Measurements from ENCODE around the gene PPT1. TPM values are rescaled to one million over a fixed set of nuclear protein-coding genes. Genes with fewer than 3 reads are reported as not detected.
A peak's percentile ranks its signal among the peaks of the same experiment; 100 is the strongest.

The PPT1 gene
- total RNA-seq, 1 experiment from 2014 or later: 107 TPM

DNA sequence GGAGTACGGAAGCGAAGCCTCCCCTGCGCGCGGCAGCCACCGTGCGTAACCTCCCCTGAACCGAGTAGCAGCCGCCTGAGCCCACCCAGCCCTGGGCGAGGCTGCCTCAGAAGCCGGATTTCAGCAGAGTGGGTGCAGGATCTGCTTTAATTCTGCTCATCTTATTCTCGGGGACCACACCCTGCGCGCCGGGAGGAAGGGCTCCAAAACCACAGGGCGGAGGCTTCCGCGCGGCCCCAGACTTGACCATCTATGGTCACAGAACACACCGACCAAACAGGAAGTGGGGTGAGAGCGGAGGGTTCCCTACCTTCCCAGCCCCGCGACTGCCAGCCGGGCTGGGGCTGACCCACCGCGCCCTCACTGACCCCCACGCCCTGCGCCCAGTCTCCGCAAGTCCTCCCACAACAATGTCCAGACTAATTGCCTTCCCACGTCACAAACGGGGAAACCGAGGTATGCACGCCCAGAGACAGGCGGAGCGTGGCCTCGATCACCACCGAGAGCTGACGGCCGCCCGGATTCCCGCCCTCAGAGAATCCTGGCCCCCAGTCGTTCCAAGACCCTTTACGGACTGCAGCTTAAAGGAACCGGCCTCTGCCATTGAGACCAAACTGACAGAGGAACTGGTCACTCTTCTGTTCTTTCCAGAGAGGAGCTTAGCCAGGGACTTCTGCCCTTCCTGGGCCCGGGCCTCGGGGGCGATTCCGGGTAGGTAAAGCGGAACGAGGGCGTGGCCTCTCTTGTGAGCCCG lies 57.1 kb downstream of the PPT1 start (continued):
- TF ChIP-seq, protein P1, sequence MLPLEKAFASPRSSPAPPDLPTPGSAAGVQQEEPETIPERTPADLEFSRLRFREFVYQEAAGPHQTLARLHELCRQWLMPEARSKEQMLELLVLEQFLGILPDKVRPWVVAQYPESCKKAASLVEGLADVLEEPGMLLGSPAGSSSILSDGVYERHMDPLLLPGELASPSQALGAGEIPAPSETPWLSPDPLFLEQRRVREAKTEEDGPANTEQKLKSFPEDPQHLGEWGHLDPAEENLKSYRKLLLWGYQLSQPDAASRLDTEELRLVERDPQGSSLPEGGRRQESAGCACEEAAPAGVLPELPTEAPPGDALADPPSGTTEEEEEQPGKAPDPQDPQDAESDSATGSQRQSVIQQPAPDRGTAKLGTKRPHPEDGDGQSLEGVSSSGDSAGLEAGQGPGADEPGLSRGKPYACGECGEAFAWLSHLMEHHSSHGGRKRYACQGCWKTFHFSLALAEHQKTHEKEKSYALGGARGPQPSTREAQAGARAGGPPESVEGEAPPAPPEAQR (CRISPR knock-in tag; IDR thresholded peaks at IDR 0.05): no peak
- TF ChIP-seq RELA (CRISPR knock-in tag; IDR thresholded peaks at IDR 0.05; ENCODE audit: borderline replicate concordance) (no peak), TEAD4 (CRISPR knock-in tag; IDR thresholded peaks at IDR 0.05) (no peak; the same call in 1 of the 2 replicates), GRHL2 (CRISPR knock-in tag; IDR thresholded peaks at IDR 0.05; ENCODE audit: insufficient replicate concordance, severe bottlenecking) (no peak), GABPB1 (CRISPR knock-in tag; IDR thresholded peaks at IDR 0.05) (peak; percentile 40; the same call in 1 of the 2 replicates), NR1H2 (CRISPR knock-in tag; IDR thresholded peaks at IDR 0.05) (no peak), ZNF263 (CRISPR knock-in tag; IDR thresholded peaks at IDR 0.05; ENCODE audit: low read depth) (no peak), ZNF416 (CRISPR knock-in tag; IDR thresholded peaks at IDR 0.05) (peak; percentile 78; the same call in 1 of the 2 replicates), ESRRA (CRISPR knock-in tag; IDR thresholded peaks at IDR 0.05; ENCODE audit: borderline replicate concordance) (peak; percentile 46; the same call in 1 of the 2 replicates)
- TF ChIP-seq, protein P2, sequence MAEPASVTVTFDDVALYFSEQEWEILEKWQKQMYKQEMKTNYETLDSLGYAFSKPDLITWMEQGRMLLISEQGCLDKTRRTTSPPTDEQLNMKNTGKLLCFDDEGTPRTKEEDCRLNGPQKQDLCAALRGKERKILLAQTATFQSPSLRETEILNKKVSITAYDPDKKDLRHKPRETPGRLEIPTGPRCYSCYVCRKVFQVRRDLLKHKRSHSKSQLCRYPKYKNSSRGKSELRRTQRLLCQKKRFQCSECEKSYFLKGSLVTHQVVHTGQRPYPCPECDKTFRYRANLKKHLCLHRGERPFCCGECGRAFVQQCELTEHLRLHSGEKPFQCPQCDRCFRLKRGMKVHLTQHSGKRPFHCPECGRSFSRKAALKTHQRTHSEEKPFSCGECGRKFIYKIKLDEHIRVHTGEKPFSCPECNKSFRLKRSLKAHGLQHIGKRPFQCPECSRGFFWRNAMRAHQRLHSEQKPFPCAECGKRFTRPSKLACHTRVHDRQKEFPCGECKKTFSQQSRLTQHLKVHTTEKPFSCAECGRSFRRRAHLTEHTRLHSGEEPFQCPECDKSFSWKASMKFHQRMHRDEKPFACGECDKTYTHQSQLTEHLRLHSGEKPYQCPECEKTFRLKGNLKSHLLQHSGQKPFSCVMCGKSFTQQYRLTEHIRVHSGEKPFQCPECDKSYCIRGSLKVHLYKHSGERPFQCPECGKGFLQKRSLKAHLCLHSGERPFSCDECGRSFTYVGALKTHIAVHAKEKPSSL (CRISPR knock-in tag; conservative IDR thresholded peaks at IDR 0.05): peak; percentile 80; the same call in 1 of the 2 replicates
- TF ChIP-seq, protein P3, sequence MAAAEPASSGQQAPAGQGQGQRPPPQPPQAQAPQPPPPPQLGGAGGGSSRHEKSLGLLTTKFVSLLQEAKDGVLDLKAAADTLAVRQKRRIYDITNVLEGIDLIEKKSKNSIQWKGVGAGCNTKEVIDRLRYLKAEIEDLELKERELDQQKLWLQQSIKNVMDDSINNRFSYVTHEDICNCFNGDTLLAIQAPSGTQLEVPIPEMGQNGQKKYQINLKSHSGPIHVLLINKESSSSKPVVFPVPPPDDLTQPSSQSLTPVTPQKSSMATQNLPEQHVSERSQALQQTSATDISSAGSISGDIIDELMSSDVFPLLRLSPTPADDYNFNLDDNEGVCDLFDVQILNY (CRISPR knock-in tag; IDR thresholded peaks at IDR 0.05): peak; percentile 87
- TF ChIP-seq, protein P4, sequence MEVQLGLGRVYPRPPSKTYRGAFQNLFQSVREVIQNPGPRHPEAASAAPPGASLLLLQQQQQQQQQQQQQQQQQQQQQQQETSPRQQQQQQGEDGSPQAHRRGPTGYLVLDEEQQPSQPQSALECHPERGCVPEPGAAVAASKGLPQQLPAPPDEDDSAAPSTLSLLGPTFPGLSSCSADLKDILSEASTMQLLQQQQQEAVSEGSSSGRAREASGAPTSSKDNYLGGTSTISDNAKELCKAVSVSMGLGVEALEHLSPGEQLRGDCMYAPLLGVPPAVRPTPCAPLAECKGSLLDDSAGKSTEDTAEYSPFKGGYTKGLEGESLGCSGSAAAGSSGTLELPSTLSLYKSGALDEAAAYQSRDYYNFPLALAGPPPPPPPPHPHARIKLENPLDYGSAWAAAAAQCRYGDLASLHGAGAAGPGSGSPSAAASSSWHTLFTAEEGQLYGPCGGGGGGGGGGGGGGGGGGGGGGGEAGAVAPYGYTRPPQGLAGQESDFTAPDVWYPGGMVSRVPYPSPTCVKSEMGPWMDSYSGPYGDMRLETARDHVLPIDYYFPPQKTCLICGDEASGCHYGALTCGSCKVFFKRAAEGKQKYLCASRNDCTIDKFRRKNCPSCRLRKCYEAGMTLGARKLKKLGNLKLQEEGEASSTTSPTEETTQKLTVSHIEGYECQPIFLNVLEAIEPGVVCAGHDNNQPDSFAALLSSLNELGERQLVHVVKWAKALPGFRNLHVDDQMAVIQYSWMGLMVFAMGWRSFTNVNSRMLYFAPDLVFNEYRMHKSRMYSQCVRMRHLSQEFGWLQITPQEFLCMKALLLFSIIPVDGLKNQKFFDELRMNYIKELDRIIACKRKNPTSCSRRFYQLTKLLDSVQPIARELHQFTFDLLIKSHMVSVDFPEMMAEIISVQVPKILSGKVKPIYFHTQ (CRISPR knock-in tag; IDR thresholded peaks at IDR 0.05): no peak; the same call in none of the 2 replicates
- TF ChIP-seq, protein P5, sequence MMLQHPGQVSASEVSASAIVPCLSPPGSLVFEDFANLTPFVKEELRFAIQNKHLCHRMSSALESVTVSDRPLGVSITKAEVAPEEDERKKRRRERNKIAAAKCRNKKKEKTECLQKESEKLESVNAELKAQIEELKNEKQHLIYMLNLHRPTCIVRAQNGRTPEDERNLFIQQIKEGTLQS (CRISPR knock-in tag; conservative IDR thresholded peaks at IDR 0.05): no peak
- TF ChIP-seq, protein P6, sequence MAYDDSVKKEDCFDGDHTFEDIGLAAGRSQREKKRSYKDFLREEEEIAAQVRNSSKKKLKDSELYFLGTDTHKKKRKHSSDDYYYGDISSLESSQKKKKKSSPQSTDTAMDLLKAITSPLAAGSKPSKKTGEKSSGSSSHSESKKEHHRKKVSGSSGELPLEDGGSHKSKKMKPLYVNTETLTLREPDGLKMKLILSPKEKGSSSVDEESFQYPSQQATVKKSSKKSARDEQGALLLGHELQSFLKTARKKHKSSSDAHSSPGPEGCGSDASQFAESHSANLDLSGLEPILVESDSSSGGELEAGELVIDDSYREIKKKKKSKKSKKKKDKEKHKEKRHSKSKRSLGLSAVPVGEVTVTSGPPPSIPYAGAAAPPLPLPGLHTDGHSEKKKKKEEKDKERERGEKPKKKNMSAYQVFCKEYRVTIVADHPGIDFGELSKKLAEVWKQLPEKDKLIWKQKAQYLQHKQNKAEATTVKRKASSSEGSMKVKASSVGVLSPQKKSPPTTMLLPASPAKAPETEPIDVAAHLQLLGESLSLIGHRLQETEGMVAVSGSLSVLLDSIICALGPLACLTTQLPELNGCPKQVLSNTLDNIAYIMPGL (CRISPR knock-in tag; IDR thresholded peaks at IDR 0.05): peak; percentile 10; the same call in 1 of the 2 replicates
- TF ChIP-seq, protein P7, sequence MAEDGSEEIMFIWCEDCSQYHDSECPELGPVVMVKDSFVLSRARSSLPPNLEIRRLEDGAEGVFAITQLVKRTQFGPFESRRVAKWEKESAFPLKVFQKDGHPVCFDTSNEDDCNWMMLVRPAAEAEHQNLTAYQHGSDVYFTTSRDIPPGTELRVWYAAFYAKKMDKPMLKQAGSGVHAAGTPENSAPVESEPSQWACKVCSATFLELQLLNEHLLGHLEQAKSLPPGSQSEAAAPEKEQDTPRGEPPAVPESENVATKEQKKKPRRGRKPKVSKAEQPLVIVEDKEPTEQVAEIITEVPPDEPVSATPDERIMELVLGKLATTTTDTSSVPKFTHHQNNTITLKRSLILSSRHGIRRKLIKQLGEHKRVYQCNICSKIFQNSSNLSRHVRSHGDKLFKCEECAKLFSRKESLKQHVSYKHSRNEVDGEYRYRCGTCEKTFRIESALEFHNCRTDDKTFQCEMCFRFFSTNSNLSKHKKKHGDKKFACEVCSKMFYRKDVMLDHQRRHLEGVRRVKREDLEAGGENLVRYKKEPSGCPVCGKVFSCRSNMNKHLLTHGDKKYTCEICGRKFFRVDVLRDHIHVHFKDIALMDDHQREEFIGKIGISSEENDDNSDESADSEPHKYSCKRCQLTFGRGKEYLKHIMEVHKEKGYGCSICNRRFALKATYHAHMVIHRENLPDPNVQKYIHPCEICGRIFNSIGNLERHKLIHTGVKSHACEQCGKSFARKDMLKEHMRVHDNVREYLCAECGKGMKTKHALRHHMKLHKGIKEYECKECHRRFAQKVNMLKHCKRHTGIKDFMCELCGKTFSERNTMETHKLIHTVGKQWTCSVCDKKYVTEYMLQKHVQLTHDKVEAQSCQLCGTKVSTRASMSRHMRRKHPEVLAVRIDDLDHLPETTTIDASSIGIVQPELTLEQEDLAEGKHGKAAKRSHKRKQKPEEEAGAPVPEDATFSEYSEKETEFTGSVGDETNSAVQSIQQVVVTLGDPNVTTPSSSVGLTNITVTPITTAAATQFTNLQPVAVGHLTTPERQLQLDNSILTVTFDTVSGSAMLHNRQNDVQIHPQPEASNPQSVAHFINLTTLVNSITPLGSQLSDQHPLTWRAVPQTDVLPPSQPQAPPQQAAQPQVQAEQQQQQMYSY (CRISPR knock-in tag; IDR thresholded peaks at IDR 0.05): no peak
- TF ChIP-seq, protein P8, sequence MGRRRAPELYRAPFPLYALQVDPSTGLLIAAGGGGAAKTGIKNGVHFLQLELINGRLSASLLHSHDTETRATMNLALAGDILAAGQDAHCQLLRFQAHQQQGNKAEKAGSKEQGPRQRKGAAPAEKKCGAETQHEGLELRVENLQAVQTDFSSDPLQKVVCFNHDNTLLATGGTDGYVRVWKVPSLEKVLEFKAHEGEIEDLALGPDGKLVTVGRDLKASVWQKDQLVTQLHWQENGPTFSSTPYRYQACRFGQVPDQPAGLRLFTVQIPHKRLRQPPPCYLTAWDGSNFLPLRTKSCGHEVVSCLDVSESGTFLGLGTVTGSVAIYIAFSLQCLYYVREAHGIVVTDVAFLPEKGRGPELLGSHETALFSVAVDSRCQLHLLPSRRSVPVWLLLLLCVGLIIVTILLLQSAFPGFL (CRISPR knock-in tag; IDR thresholded peaks at IDR 0.05; ENCODE audit: borderline replicate concordance): 0 out of 2 replicates have a peak, but pooled peaks have one; percentile 55
- TF ChIP-seq, protein P9, sequence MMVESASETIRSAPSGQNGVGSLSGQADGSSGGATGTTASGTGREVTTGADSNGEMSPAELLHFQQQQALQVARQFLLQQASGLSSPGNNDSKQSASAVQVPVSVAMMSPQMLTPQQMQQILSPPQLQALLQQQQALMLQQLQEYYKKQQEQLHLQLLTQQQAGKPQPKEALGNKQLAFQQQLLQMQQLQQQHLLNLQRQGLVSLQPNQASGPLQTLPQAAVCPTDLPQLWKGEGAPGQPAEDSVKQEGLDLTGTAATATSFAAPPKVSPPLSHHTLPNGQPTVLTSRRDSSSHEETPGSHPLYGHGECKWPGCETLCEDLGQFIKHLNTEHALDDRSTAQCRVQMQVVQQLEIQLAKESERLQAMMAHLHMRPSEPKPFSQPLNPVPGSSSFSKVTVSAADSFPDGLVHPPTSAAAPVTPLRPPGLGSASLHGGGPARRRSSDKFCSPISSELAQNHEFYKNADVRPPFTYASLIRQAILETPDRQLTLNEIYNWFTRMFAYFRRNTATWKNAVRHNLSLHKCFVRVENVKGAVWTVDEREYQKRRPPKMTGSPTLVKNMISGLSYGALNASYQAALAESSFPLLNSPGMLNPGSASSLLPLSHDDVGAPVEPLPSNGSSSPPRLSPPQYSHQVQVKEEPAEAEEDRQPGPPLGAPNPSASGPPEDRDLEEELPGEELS (CRISPR knock-in tag; IDR thresholded peaks at IDR 0.05): peak; percentile 28; the same call in 1 of the 2 replicates
